ENCODE measurements around the gene ATP5ME.

DNA sequence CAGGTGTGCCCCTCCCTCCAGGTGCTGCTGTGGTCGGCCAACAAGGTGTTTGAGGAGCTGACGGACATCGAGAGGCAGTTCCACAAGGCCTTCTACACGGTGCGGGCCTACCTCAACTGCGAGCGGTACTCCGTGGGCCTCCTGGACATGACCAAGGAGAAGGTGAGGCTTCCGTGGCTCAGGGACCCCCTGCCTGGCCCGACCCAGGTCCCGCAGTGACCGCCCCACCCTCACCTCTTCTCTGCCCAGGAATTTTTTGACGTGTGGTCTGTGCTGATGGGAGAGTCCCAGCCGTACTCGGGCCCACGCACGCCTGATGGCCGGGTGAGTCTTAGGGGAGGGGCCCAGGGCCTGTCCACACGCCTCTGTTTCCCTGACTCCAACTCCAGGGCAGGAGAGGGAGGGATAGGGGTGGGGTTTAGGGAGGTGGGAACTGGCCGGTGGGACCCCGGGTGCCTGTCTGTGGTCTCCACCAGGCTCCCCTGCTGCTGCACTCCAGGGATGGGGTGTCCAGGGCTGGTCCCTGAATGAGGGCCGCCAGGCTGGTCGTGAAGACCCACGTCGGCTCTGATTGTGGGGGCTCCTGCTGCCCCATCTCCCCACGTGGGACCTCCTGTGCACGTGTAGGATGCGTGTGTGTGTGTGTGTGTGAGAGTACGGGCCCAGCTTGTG lies 20.1 kb downstream of the ATP5ME start:
- TF ChIP-seq, protein P1, sequence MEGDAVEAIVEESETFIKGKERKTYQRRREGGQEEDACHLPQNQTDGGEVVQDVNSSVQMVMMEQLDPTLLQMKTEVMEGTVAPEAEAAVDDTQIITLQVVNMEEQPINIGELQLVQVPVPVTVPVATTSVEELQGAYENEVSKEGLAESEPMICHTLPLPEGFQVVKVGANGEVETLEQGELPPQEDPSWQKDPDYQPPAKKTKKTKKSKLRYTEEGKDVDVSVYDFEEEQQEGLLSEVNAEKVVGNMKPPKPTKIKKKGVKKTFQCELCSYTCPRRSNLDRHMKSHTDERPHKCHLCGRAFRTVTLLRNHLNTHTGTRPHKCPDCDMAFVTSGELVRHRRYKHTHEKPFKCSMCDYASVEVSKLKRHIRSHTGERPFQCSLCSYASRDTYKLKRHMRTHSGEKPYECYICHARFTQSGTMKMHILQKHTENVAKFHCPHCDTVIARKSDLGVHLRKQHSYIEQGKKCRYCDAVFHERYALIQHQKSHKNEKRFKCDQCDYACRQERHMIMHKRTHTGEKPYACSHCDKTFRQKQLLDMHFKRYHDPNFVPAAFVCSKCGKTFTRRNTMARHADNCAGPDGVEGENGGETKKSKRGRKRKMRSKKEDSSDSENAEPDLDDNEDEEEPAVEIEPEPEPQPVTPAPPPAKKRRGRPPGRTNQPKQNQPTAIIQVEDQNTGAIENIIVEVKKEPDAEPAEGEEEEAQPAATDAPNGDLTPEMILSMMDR (IDR thresholded peaks at IDR 0.05; ENCODE audit: poor library complexity), result no peak
- no peak for TF ChIP-seq EZH2 (IDR thresholded peaks at IDR 0.05; ENCODE audit: borderline replicate concordance)
- TF ChIP-seq EZH2phosphoT487 (IDR thresholded peaks at IDR 0.05; ENCODE audit: low read depth, severe bottlenecking, unreplicated experiment), result no peak
